SK-N-SH (cell line): ENCODE results near the gene EPB41L1. TPM values are rescaled to one million over a fixed set of nuclear protein-coding genes. Genes with fewer than 3 reads are reported as not detected.

Experiments
- CTCF ChIA-PET: fragments of 300-600, 350-600 bp; formaldehyde crosslinking; extraction: SDS; loops from one replicate; lab custom pipeline; 2021; lab: Yijun Ruan, JAX
- POLR2A ChIA-PET: fragments of 350-600 bp; sonication (Branson Sonifier 250); formaldehyde crosslinking; extraction: SDS; loops from one replicate; lab custom pipeline; 2020; ENCODE audit warnings: antibody characterized with exemption, inconsistent platforms; lab: Yijun Ruan, JAX
- DNase-seq: peaks from one replicate; pipeline ENCODE4 v3.0.0; 2012
- H2AFZ ChIP-seq: fragments of 200-600 bp; sonication (generic); 2 replicates; pipeline ENCODE4 v1.8.1; 2016; ENCODE audit warnings: antibody characterized with exemption, mild to moderate bottlenecking, low read depth
- H3F3A ChIP-seq: fragments of 200-600 bp; sonication (generic); replicated peaks from 2 replicates; pipeline ENCODE3; 2016; ENCODE audit warnings: antibody characterized with exemption, mild to moderate bottlenecking; ENCODE audit not compliant: insufficient read depth
- H3K27ac ChIP-seq, 2 experiments: fragments of 200-500 bp in 1 of 2; fragments of 200-600 bp in 1 of 2; sonication (Bioruptor generic) in 1 of 2; sonication (generic), shearing (Covaris generic) in 1 of 2; 2 replicates each; pipeline versions ENCODE4 v1.5.1 to v1.6.1; 2014 to 2016; ENCODE audit warnings: low read depth in 2 of 2, inconsistent platforms in 1 of 2, low read length in 1 of 2, mild to moderate bottlenecking in 1 of 2, mixed read lengths in 1 of 2
- H3K27me3 ChIP-seq: fragments of 200-600 bp; sonication (generic), shearing (Covaris generic); 2 replicates; pipeline ENCODE4 v1.6.1; 2016; ENCODE audit warnings: mixed run types; ENCODE audit not compliant: insufficient read depth
- H3K36me3 ChIP-seq, 2 experiments: fragments of 200-500 bp in 1 of 2; fragments of 200-600 bp in 1 of 2; sonication (Bioruptor generic) in 1 of 2; sonication (generic) in 1 of 2; replicated peaks in 1 of 2; 2 replicates each; pipeline versions ENCODE3 to v1.5.1; 2014 to 2016; ENCODE audit warnings: low read length in 1 of 2, mild to moderate bottlenecking in 1 of 2; ENCODE audit not compliant: insufficient read depth in 2 of 2, control insufficient read depth in 1 of 2
- H3K4me1 ChIP-seq, 2 experiments: fragments of 200-500 bp in 1 of 2; fragments of 200-600 bp in 1 of 2; sonication (Bioruptor generic) in 1 of 2; sonication (generic), shearing (Covaris generic) in 1 of 2; 2 replicates each; pipeline versions ENCODE4 v1.5.1 to v1.6.1; 2014 to 2016; ENCODE audit warnings: low read depth in 1 of 2, low read length in 1 of 2, mixed run types in 1 of 2; ENCODE audit not compliant: insufficient read depth in 2 of 2, control insufficient read depth in 1 of 2
- H3K4me2 ChIP-seq: fragments of 200-600 bp; sonication (generic), shearing (Covaris generic); 2 replicates; pipeline ENCODE4 v1.6.1; 2017; ENCODE audit warnings: mixed run types
- H3K4me3 ChIP-seq, 2 experiments: fragments of 200-500 bp in 1 of 2; fragments of 200-600 bp in 1 of 2; sonication (Bioruptor generic) in 1 of 2; sonication (generic), shearing (Covaris generic) in 1 of 2; 2 replicates each; pipeline versions ENCODE4 v1.5.1 to v1.8.1; 2014 to 2016; ENCODE audit warnings: low read depth in 2 of 2, inconsistent platforms in 1 of 2, low read length in 1 of 2, mild to moderate bottlenecking in 1 of 2, mixed read lengths in 1 of 2, moderate library complexity in 1 of 2
- H3K79me2 ChIP-seq: fragments of 200-600 bp; sonication (generic); 2 replicates; pipeline ENCODE4 v1.8.1; 2017; ENCODE audit warnings: mild to moderate bottlenecking; ENCODE audit not compliant: insufficient read depth
- H3K9ac ChIP-seq: fragments of 200-600 bp; sonication (generic); 2 replicates; pipeline ENCODE4 v1.6.1; 2017; ENCODE audit warnings: mixed run types
- H3K9me2 ChIP-seq: fragments of 200-600 bp; sonication (generic); 2 replicates; pipeline ENCODE4 v1.6.1; 2017; ENCODE audit warnings: mixed run types
- H3K9me3 ChIP-seq: fragments of 200-600 bp; sonication (generic); 2 replicates; pipeline ENCODE4 v1.6.1; 2017; ENCODE audit warnings: mixed run types, mild to moderate bottlenecking, moderate library complexity
- H4K20me1 ChIP-seq: fragments of 200-600 bp; sonication (generic); 2 replicates; pipeline ENCODE4 v1.6.1; 2017; ENCODE audit warnings: mild to moderate bottlenecking, mixed run types; ENCODE audit not compliant: insufficient read depth
- EZH2phosphoT487 ChIP-seq: fragments of 200-600 bp; sonication (generic); IDR thresholded peaks from 2 replicates; pipeline ENCODE4 v1.6.1; 2017; ENCODE audit warnings: low read depth, mixed run types, mild to moderate bottlenecking, antibody characterized with exemption, moderate library complexity, borderline replicate concordance
- FOSL2 ChIP-seq: IDR thresholded peaks from 2 replicates; pipeline ENCODE4 v1.4.0; 2012; ENCODE audit warnings: low read depth, mild to moderate bottlenecking, moderate library complexity, borderline replicate concordance
- FOXM1 ChIP-seq: IDR thresholded peaks from 2 replicates; pipeline ENCODE4 v1.4.0; 2012; ENCODE audit warnings: low read depth, mild to moderate bottlenecking
- GABPA ChIP-seq: IDR thresholded peaks from 2 replicates; pipeline ENCODE4 v1.4.0; 2012; ENCODE audit warnings: low read depth, mild to moderate bottlenecking
- GATA2 ChIP-seq: sonication (generic); formaldehyde crosslinking; IDR thresholded peaks from 2 replicates; pipeline ENCODE4 v1.5.0; 2020; ENCODE audit warnings: mild to moderate bottlenecking, missing genetic modification reagents
- IRF3 ChIP-seq: fragments of 150-350 bp; IDR thresholded peaks from 2 replicates; pipeline ENCODE4 v1.6.1; 2016; ENCODE audit warnings: mild to moderate bottlenecking, low read depth, low read length
- JUND ChIP-seq: IDR thresholded peaks from 2 replicates; pipeline ENCODE4 v1.4.0; 2012
- MEF2A ChIP-seq: IDR thresholded peaks from 2 replicates; pipeline ENCODE4 v1.4.0; 2012; ENCODE audit warnings: low read depth, borderline replicate concordance
- RFX5 ChIP-seq: IDR thresholded peaks from 2 replicates; pipeline ENCODE4 v1.6.1; 2012; ENCODE audit warnings: mild to moderate bottlenecking, improper control_type of control experiment, low read length
- RXRA ChIP-seq: IDR thresholded peaks from 2 replicates; pipeline ENCODE4 v1.4.0; 2012; ENCODE audit warnings: low read depth, mild to moderate bottlenecking, borderline replicate concordance
- SIN3A ChIP-seq: IDR thresholded peaks from 2 replicates; pipeline ENCODE4 v1.6.1; 2012; ENCODE audit warnings: low read depth, mild to moderate bottlenecking, low read length, moderate library complexity, borderline replicate concordance
- SMC3 ChIP-seq: IDR thresholded peaks from 2 replicates; pipeline ENCODE4 v1.6.1; 2012; ENCODE audit warnings: low read depth, low read length, improper control_type of control experiment
- WGBS: methylation state at CpG from one replicate; pipeline ENCODE4 v1.1.6; 2017; ENCODE audit warnings: low lambda C conversion rate; 5-methylcytosine and 5-hydroxymethylcytosine counted together
- polyA plus RNA-seq, 3 experiments: library from polyadenylated mRNA; depleted of rRNA; stranded (reverse); fragments of >200 nt; gene quantifications; 2 replicates each; pipeline ENCODE4 v1.2.3, GENCODE V29; 2012
- TF ChIP-seq, protein P1 (sequence below): IDR thresholded peaks from 2 replicates; pipeline ENCODE4 v1.4.0; 2012; ENCODE audit warnings: low read depth
- TF ChIP-seq, protein P2 (sequence below): fragments of 150-350 bp; IDR thresholded peaks from 2 replicates; pipeline ENCODE4 v1.6.1; 2017; ENCODE audit warnings: antibody characterized with exemption, low read length, low read depth, borderline replicate concordance
- TF ChIP-seq, protein P3 (sequence below): IDR thresholded peaks from 2 replicates; pipeline ENCODE4 v1.4.0; 2012; ENCODE audit warnings: low read depth, borderline replicate concordance

Gene EPB41L1
- polyA plus RNA-seq, 1 of the 3 experiments (the other 2 are of a cell fraction): 26.1 TPM

GRCh38 chr20:36269507-36269906 is 115.0 kb downstream of the EPB41L1 start:
- CTCF ChIA-PET: interaction anchor here (0.9 to 11.3 kb wide), 3 partner anchors 21 to 169 kb away, joined by 3 to 94 read pairs (median 3); no protein-coding TSS in a partner anchor
- no peaks in the 10 kb centered on the region for H3F3A ChIP-seq

GRCh38 chr20:36270744-36271638 is 116.5 kb downstream of the EPB41L1 start:
- no peaks in the 10 kb centered on the region for H4K20me1 ChIP-seq
- H3K27me3 ChIP-seq: no peaks in the 10 kb centered on the region
- H3K9me2 ChIP-seq: no peaks in the 10 kb centered on the region
- no peak overlapping the region for H2AFZ ChIP-seq
- DNase-seq: no peak
- no peaks in the 10 kb centered on the region for H3K9me3 ChIP-seq
- H3K27ac ChIP-seq: no peak overlapping the region
- TF ChIP-seq JUND: no peak
- TF ChIP-seq FOSL2: no peak
- TF ChIP-seq GABPA: peak; percentile 38; the same call in 1 of the 2 replicates
- TF ChIP-seq GATA2 (CRISPR knock-in tag): no peak
- no peak for TF ChIP-seq IRF3
- TF ChIP-seq MEF2A: no peak
- WGBS: 76% methylated on average over 17 of the region's 20 CpGs
- no peak overlapping the region for H3K9ac ChIP-seq
- ChIA-PET POLR2A (no interaction called here), CTCF (interaction anchor here (0.9 to 11.3 kb wide), 4 partner anchors 13 to 168 kb away, joined by 3 to 94 read pairs (median 5); no protein-coding TSS in a partner anchor)
- H3F3A ChIP-seq: no peaks in the 10 kb centered on the region
- H3K4me3 ChIP-seq: no peak overlapping the region
- H3K36me3 ChIP-seq: no peaks in the 10 kb centered on the region
- no peak overlapping the region for H3K4me2 ChIP-seq
- H3K4me1 ChIP-seq: peaks cover 0 to 23% of the 10 kb centered on the region in 2 experiments; a peak in 1 of 4 replicates
- H3K79me2 ChIP-seq: no peaks in the 10 kb centered on the region

More at GRCh38 chr20:36269507-36269906, 115.0 kb downstream of the EPB41L1 start:
- no peak overlapping the region for H3K4me2 ChIP-seq
- no peak overlapping the region for H3K9ac ChIP-seq
- H3K9me2 ChIP-seq: no peaks in the 10 kb centered on the region
- no peaks in the 10 kb centered on the region for H3K27me3 ChIP-seq
- H3K4me1 ChIP-seq: peaks cover 0 to 16% of the 10 kb centered on the region in 2 experiments; a peak in 1 of 4 replicates
- no peak overlapping the region for H2AFZ ChIP-seq
- H3K27ac ChIP-seq: no peak overlapping the region
- no peaks in the 10 kb centered on the region for H3K9me3 ChIP-seq
- no peak overlapping the region for H3K4me3 ChIP-seq
- H3K79me2 ChIP-seq: no peaks in the 10 kb centered on the region
- H3K36me3 ChIP-seq: no peaks in the 10 kb centered on the region
- WGBS: 69% methylated on average over 2 of the region's 2 CpGs
- TF ChIP-seq SIN3A (no peak), SMC3 (no peak), FOXM1 (no peak), EZH2phosphoT487 (no peak), RFX5 (no peak), RXRA (no peak), GATA2 (CRISPR knock-in tag) (no peak), MEF2A (no peak)
- TF ChIP-seq, protein P1, sequence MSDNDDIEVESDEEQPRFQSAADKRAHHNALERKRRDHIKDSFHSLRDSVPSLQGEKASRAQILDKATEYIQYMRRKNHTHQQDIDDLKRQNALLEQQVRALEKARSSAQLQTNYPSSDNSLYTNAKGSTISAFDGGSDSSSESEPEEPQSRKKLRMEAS: no peak
- TF ChIP-seq, protein P2, sequence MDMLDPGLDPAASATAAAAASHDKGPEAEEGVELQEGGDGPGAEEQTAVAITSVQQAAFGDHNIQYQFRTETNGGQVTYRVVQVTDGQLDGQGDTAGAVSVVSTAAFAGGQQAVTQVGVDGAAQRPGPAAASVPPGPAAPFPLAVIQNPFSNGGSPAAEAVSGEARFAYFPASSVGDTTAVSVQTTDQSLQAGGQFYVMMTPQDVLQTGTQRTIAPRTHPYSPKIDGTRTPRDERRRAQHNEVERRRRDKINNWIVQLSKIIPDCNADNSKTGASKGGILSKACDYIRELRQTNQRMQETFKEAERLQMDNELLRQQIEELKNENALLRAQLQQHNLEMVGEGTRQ: no peak
- TF ChIP-seq, protein P3, sequence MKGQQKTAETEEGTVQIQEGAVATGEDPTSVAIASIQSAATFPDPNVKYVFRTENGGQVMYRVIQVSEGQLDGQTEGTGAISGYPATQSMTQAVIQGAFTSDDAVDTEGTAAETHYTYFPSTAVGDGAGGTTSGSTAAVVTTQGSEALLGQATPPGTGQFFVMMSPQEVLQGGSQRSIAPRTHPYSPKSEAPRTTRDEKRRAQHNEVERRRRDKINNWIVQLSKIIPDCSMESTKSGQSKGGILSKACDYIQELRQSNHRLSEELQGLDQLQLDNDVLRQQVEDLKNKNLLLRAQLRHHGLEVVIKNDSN: no peak
- POLR2A ChIA-PET: no interaction called here
- DNase-seq: no peak
- H4K20me1 ChIP-seq: no peaks in the 10 kb centered on the region
